Activated T-helper 1 cell treated with Interleukin-2 at 50 U/mL for 16 hours (primary cell): Measurements from ENCODE around the gene UBLCP1.
"Not testable (repeated sequence)": the region's sequence is repeated elsewhere in the genome, so short reads cannot be mapped to it uniquely, and the experiment has no call there.

ENCODE experiments used
- DNase-seq: peaks from one replicate; pipeline ENCODE4 v3.0.0-alpha.2; 2020; ENCODE audit warnings: low read depth

Gene UBLCP1

GRCh38 chr5:159252195-159252594, 10.9 kb upstream of the UBLCP1 start:
- DNase-seq = no peak

- DNase-seq = no peak
These were observed 6.1 kb upstream of the UBLCP1 start for GRCh38 chr5:159257007-159257406.

- DNase-seq = no peak
These were observed 5.3 kb upstream of the UBLCP1 start for GRCh38 chr5:159257629-159258283.

GRCh38 chr5:159258361-159258760, 4.7 kb upstream of the UBLCP1 start:
- no peak for DNase-seq

GRCh38 chr5:159260212-159260611, 2.9 kb upstream of the UBLCP1 start:
- not testable (repeated sequence) for DNase-seq

GRCh38 chr5:159262472-159262858, 625 bp upstream of the UBLCP1 start:
- DNase-seq = no peak

- DNase-seq = no peak
These were observed 447 bp downstream of the UBLCP1 start for GRCh38 chr5:159263569-159263905.

- DNase-seq = not testable (repeated sequence)
These were observed 3.7 kb downstream of the UBLCP1 start for GRCh38 chr5:159266764-159267163.

GRCh38 chr5:159269723-159270122, 6.6 kb downstream of the UBLCP1 start:
- no peak for DNase-seq

GRCh38 chr5:159273923-159274322, 10.8 kb downstream of the UBLCP1 start:
- DNase-seq = no peak

- DNase-seq = no peak
These were observed 11.6 kb downstream of the UBLCP1 start for GRCh38 chr5:159274676-159275075.

GRCh38 chr5:159286420-159287035, 23.4 kb downstream of the UBLCP1 start:
- no peak for DNase-seq

- no peak for DNase-seq
These were observed 27.7 kb downstream of the UBLCP1 start for GRCh38 chr5:159290741-159291140.

- DNase-seq = no peak
These were observed 31.8 kb downstream of the UBLCP1 start for GRCh38 chr5:159294921-159295320.

- DNase-seq = not testable (repeated sequence)
These were observed 34.2 kb downstream of the UBLCP1 start for GRCh38 chr5:159297300-159297699.

GRCh38 chr5:159301466-159301865, 38.4 kb downstream of the UBLCP1 start:
- DNase-seq = no peak

GRCh38 chr5:159301929-159302860, 39.1 kb downstream of the UBLCP1 start:
- not testable (repeated sequence) for DNase-seq

- no peak for DNase-seq
These were observed 40.2 kb downstream of the UBLCP1 start for GRCh38 chr5:159303286-159303685.

GRCh38 chr5:159304961-159305595, 42.0 kb downstream of the UBLCP1 start:
- no peak for DNase-seq

GRCh38 chr5:159309689-159310433, 46.8 kb downstream of the UBLCP1 start:
- no peak for DNase-seq

- DNase-seq = peak; percentile 8
These were observed 47.4 kb downstream of the UBLCP1 start for GRCh38 chr5:159310511-159310910.

- no peak for DNase-seq
These were observed 48.0 kb downstream of the UBLCP1 start for GRCh38 chr5:159311063-159311462.
